HUDEP-2 (cell line): ENCODE measurements around the gene GRB2.
"Not testable (repeated sequence)": the region's sequence is repeated elsewhere in the genome, so short reads cannot be mapped to it uniquely, and the experiment has no call there.

Experiments used
- DNase-seq, 76 experiments: peaks; one replicate each; lab custom pipeline; 2025; ENCODE audit not compliant: unreplicated experiment in 76 of 76; lab: John Stamatoyannopoulos, UW

The GRB2 gene

GRCh38 chr17:75405365-75406221 lies at the start of gene GRB2:
GRB2 (minus strand) TSS chr17:75405678; CDS start chr17:75393628, 12,050 bp downstream.
- DNase-seq: peak in 74 of 76 experiments; percentile 37 to 99 (median 97)

GRCh38 chr17:75454672-75455071 lies 49.2 kb upstream of the GRB2 start:
- not testable (repeated sequence) for DNase-seq

- DNase-seq: no peak
Observed at GRCh38 chr17:75454193-75454592, 48.7 kb upstream of the GRB2 start.

DNA sequence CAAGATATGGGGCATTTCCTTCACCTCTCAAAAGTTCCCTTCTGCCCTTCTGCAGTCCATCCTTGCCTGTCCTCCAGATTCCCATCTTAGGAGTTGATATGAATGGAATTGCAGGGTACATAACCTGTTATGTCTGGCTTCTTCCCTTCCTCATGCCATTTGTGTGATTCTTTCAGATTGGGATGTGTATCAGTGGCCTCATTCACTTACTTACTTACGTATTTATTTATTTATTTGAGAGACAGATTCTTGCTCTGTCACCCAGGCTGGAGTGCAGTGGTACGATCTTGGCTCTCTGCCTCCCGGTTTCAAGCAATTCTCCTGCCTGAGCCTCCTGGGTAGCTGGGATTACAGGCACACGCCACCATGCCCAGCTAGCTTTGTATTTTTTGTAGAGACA lies 44.8 kb upstream of the GRB2 start:
- no peak for DNase-seq

DNA sequence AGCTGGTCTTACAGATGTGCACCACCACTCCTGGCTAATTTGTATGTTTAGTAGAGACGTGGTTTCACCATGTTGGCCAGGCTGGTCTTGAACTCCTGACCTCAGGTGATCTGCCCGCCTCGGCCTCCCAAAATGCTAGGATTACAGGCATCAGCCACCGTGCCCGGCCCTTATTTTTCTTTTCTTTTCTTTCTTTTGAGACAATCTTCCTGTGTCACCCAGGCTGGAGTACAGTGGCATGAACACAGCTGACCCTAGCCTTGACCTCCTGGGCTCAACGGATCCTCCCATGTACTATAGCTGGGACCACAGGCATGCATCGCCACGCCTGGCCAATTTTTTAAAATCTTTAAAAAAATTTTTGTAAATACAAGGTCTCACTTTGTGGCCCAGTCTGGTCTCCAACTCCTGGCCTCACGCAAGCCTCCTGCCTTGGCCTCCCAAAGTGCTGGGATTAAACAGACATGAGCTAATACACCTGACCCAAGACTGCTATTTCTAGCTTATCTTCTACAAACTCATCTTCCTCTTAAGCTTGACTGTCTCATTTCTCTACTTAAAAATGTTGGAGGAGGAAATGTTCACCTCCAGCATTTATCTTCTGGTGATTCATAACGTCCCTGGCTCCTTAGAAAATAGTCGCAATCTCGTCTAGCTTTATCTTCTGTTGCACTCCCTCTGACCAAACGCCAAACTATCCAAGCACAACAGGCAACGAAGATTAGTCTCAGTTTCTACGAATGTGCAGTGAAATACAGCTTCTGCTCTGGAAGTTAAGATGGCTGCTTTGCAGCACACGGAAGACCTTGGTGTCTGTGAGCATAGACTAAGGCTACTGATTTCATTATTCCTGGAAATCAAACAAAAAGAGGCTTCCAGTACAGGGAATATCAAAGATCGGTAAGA lies 42.7 kb upstream of the GRB2 start:
- peak in 69 of 76 experiments; percentile 4 to 89 (median 54) for DNase-seq

GRCh38 chr17:75445896-75446295 lies 40.4 kb upstream of the GRB2 start:
- DNase-seq: not testable (repeated sequence)

DNA sequence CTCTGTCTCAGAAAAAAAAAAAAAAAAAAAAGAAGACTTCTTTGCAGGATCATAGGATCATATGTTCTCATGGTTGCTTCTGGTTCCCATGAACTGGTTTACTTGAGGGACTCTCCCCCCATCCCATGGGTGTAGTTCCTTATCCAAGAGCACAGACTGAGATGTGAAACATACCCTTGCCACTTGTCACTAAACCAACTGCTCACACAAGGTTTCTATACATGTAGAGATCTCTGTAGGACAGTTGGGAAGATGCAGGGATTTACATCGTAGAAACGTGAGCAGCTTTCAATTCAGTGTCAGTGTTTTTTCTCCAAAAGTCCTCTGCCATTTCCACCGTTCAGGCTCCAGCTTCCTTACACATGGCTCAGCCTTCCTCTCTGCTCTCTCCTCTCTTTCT lies 39.8 kb upstream of the GRB2 start:
- no peak for DNase-seq

DNA sequence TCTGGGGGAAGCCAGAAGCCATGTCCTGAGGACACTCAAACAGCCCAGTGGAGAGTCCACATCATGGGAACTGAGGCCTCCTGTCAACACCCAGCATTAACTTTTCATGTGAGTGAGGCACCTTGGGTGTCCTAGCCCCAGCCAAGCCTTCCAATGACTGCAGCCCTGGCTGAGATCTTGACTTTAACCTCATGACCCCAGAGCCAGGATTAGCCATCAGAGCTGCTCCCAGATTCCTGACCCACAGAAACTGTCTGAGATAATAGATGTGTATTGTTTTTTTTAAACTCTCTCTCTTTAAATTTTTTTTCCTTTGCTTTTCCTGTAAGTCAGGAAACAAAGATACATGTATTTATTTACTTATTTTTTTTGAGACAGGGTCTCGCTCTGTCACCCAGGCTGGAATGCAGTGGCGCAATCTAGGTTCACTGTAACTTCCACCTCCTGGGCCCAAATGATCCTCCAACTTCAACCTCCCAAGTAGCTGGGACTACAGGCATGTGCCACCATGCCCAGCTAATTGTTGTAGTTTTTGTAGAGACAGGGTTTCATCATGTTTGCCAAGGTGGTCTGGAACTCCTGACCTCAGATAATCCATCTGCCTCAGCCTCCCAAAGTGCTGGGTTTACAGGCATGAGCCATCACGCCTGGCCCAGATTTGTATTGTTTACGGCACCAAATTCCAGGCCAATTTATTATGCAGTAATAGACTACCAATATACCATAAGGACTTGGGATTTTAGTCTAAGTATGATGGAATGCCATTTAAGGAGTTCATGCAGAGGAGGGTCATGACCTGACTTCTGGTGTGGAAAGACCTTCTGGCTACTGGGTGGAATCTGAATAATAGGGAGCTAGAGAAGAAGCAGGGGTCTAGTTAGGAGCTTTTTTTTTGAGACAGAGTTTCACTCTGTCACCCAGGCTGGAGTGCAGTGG lies 37.0 kb upstream of the GRB2 start:
- DNase-seq: no peak

DNA sequence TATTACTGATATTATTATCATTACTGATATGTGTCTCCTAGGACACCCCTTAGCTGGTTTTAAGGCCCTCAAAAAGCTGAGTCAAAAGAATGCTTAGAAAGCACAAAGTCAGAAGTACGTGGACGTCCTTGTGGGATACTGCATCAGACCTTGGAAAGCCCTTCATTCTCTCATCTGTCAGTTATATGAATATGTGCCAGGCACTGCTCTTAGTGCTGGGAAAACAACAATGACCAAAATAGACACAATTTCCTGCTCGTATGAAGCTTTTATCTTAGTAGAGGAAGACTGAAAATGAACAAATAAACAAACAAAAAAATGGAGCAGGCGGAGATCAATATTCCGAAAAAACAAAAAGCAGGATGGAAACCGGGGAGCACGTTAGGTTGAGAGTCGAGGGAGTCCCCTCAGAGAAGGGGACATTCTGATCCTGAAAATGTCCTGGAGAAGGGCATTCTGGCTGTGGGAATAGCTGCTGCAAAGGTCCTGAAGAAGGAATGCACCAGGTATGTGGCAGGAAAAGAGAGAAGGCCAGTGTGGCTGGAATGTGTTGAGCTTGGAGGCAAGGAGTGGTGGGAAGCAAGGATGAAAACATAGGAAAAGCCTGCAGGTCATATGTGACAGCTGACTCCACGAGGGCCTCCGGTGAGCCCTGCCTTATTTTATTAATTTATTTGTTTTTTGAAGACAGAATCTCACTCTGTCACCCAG lies 35.4 kb upstream of the GRB2 start:
- no peak for DNase-seq

GRCh38 chr17:75439287-75439686 lies 33.8 kb upstream of the GRB2 start:
- no peak for DNase-seq

- DNase-seq: not testable (repeated sequence)
Observed at GRCh38 chr17:75437404-75437803, 31.9 kb upstream of the GRB2 start.

DNA sequence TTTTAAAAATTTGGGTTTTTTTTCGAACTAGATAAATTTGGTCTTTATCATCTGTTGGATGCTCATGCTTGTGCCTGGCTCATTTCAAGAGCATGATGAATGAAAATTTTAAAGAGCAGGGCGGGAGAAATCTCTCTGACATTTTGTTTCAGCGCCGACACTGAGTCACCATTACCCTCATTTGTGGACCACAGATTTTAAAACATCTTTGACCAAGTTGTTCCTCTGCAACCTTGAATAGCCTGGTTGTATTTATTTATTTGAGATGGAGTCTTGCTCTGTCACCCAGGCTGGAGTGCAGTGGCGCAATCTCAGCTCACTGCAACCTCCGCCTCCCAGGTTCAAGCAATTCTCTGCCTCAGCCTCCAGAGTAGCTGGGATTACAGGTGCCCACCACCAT lies 29.0 kb upstream of the GRB2 start:
- DNase-seq: not testable (repeated sequence)

GRCh38 chr17:75433218-75433783 lies 27.8 kb upstream of the GRB2 start:
- DNase-seq: no peak

DNA sequence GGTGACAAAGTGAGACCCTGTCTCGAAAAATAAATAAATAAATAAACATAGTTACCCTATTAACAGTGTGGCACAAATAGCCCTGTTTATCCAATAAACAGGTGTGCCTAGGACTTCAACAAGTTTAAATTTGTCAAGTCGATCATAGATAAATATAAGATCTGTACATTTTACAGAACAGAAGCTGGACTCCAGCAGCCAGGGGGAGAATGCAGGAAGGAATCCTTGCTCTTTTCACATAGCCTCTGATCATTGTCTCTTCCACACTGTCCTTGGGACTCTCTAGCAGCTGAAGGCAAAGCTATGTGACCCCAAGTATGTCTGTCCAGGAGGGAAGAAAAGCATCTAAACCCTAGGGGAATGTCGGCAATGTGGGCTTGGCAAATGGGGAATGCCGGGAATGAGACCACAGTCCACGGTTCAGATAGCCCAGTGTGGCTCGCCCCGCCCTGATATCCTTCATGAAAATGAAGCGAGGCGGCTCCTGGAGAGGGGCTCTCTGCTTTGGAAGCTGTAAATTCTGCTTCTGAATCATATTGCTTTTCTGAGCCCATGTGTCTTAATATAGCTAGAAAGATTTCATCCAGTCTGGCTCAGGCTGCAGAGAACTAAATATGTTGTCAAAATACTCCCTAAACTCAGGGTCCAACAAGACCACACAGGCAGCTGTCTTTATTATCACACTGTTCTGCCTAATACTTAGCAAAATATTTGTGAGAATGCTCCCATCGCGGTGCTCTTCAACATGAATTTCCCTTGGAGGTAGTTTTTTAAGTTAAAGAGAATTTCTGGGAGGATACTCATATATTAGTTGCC lies 24.9 kb upstream of the GRB2 start:
- DNase-seq: no peak

DNA sequence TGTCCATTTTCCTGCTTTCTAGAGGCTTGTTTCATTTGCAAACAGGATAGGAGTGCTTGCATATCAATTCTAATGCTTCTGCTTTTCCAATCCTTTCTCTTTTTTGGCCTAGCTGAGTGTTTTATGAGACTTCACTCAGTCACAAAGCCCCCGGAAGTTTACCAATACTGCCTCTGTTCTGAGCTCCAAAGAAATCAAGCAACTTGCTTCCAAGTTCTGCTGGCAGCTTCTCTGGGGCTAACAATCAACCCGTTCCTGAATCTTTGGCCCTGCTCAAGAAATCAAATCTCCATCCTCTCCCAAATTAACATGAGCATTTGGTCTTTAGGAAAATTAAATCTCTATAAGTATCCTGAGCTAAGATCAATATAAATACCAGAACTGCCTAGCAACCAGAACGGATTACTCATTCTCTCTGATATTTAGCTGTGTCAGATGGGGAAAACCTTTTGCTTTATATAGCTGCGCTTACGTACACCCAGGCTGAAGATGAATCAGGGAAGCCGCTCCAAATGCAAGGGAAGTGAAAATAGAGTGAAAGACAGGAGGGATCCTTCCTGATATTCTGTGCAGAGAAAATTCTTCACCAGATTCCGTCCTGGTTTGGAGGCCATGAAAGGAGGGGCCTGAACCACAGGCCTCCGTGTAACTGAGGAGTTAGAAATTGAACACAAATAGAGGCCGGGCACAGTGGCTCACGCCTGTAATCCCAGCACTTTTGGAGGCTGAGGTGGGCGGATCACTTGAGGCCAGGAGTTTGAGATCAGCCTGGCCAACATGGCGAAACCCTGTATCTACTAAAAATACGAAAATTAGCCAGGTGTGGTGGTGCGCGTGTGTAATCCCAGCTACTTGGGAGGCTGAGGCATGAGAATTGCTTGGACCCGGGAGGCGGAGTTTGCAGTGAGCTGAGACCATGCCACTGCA lies 23.3 kb upstream of the GRB2 start:
- no peak for DNase-seq

DNA sequence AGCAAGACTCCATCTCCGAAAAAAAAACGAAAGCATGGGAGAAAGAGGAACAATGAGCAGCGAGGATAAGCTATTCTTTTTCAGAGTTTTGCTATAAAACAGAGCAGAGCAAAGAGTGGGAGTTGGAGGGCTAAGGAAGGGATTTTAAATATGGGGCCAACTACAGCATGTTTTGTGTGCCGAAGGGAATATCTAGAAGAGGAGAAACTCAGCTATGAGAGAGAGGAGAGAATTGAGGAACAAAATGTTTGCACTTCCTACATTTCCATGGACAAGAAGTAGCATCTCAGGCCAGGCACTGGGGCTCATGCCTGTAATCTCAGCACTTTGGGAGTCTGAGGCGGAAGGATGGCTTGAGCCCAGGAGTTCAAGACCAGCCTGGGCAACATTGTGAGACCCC lies 13.1 kb upstream of the GRB2 start:
- DNase-seq: no peak

- DNase-seq: no peak
Observed at GRCh38 chr17:75417054-75417580, 11.6 kb upstream of the GRB2 start.
